Astrocyte of the cerebellum (primary cell): ENCODE data around the gene WNT2.
"Not testable (repeated sequence)": the region's sequence is repeated elsewhere in the genome, so short reads cannot be mapped to it uniquely, and the experiment has no call there.

Experiments
- DNase-seq: peaks from one replicate; pipeline ENCODE4 v3.0.0-alpha.2; 2011; ENCODE audit warnings: low read depth
- H3K4me3 ChIP-seq: 2 replicates; pipeline ENCODE4 v1.5.1; 2011; ENCODE audit warnings: mild to moderate bottlenecking, low read depth, low read length, moderate library complexity
- in situ Hi-C: cut with HindIII; loops from 2 replicates; pipeline ENCODE4 v1.10.0; 2017; ENCODE audit warnings: low sequenced_read_pairs
- TF ChIP-seq, protein P1 (sequence below): IDR thresholded peaks from 2 replicates; pipeline ENCODE4 v1.5.1; 2012; ENCODE audit warnings: low read length, low read depth, moderate library complexity, mild to moderate bottlenecking; ENCODE audit errors: missing control alignments

Gene WNT2

GRCh38 chr7:117248829-117249228, 74.0 kb downstream of the WNT2 start:
- no peak for DNase-seq
- in situ Hi-C loops = no loop called here
- H3K4me3 ChIP-seq = no peak overlapping the region
- TF ChIP-seq, protein P1, sequence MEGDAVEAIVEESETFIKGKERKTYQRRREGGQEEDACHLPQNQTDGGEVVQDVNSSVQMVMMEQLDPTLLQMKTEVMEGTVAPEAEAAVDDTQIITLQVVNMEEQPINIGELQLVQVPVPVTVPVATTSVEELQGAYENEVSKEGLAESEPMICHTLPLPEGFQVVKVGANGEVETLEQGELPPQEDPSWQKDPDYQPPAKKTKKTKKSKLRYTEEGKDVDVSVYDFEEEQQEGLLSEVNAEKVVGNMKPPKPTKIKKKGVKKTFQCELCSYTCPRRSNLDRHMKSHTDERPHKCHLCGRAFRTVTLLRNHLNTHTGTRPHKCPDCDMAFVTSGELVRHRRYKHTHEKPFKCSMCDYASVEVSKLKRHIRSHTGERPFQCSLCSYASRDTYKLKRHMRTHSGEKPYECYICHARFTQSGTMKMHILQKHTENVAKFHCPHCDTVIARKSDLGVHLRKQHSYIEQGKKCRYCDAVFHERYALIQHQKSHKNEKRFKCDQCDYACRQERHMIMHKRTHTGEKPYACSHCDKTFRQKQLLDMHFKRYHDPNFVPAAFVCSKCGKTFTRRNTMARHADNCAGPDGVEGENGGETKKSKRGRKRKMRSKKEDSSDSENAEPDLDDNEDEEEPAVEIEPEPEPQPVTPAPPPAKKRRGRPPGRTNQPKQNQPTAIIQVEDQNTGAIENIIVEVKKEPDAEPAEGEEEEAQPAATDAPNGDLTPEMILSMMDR = no peak

DNA sequence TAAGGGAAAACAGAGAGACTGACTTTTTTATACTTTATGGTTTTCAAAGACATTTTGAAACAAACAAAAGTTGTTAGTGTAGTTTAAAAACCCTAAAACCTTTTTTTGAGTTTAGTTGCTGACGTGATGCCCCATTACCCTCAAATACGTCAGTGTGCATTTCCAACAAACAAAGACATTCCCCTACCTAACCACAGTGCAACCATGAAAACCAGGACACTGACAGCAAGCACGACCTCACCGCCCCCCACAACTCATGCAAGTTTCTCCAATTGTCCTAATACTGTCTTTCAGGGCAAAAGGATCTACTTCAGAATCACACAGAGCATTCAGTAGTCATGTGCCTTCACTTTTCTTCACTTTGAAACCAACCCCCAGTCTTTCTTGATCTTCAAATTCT, 75.0 kb downstream of the WNT2 start:
- in situ Hi-C loops = no loop called here
- peak; percentile 22 for DNase-seq
- TF ChIP-seq, protein P1 = no peak
- no peak overlapping the region for H3K4me3 ChIP-seq

- DNase-seq, H3K4me3 ChIP-seq, in situ Hi-C loops: not testable (repeated sequence)
These were observed 77.2 kb downstream of the WNT2 start for GRCh38 chr7:117245703-117246102.

DNA sequence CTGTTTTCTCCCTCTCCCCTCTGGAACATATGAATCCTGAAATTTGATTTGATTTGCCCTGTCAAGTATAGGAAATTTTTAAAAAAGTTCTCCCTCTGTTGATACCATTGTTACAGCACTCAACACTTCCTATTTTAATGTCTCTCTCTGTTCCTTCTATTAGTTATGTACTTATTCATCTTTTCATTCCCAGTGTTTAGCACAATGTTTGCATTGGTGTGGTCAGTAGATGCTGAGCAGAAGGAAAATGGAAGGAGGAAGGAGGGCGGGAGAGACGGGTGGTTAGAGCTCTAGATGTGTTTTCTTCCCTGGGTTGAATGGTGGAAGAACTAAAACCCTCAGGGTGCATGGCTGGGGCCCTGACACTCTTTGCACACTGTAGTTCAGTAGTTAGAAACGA, 79.5 kb downstream of the WNT2 start:
- no peak overlapping the region for H3K4me3 ChIP-seq
- in situ Hi-C loops = no loop called here
- TF ChIP-seq, protein P1 = no peak
- no peak for DNase-seq

DNA sequence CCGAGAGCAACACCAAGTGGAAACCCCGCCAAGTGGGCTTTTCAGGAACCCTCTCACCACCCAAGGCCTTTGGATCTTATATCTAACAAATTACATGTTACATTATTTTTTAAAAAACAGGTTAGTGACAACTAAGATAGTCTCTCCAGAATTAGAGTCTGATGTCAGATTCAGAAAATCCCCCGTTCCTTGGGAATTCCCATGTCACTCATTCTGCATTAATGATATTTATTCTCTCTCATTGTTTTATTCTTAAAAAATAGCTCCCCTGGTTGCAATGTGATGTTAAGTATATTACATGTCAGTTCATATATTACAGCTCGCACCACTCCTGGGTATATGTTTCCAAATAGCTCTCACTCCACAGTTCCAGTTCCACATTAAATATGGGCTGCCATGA, 81.8 kb downstream of the WNT2 start:
- DNase-seq = no peak
- TF ChIP-seq, protein P1 = no peak
- H3K4me3 ChIP-seq = no peak overlapping the region
- in situ Hi-C loops = no loop called here

GRCh38 chr7:117238937-117239336, 83.9 kb downstream of the WNT2 start:
- in situ Hi-C loops = no loop called here
- no peak for DNase-seq
- H3K4me3 ChIP-seq = no peak overlapping the region
- TF ChIP-seq, protein P1 = no peak

- in situ Hi-C loops = no loop called here
These were observed 84.4 kb downstream of the WNT2 start for GRCh38 chr7:117238472-117238871.

More at GRCh38 chr7:117238472-117238871, 84.4 kb downstream of the WNT2 start:
- DNase-seq = no peak
- TF ChIP-seq, protein P1 = no peak
- no peak overlapping the region for H3K4me3 ChIP-seq
